Mucosa of descending colon (tissue), 3 donors: ENCODE results near the gene HK3. TPM values are rescaled to one million over a fixed set of nuclear protein-coding genes. Genes with fewer than 3 reads are reported as not detected.

Experiments
- ATAC-seq: fragments of 200-7000 bp; cut with Tn5 transposase; one replicate; pipeline ENCODE4 v1.9.1; 2020; ENCODE audit warnings: mild to moderate bottlenecking, moderate library complexity
- DNase-seq, 3 donors: peaks; one replicate each; pipeline ENCODE4 v3.0.0-alpha.2; 2020
- H3K36me3 ChIP-seq: fragments of 200-600 bp; one replicate; pipeline ENCODE4 v1.8.0; 2021; ENCODE audit warnings: low read depth, mild to moderate bottlenecking
- H3K4me1 ChIP-seq: fragments of 200-600 bp; one replicate; pipeline ENCODE4 v1.8.0; 2021; ENCODE audit warnings: low read depth, mild to moderate bottlenecking
- H3K4me3 ChIP-seq: fragments of 200-600 bp; one replicate; pipeline ENCODE4 v1.8.0; 2021; ENCODE audit warnings: mild to moderate bottlenecking
- H3K9me3 ChIP-seq: fragments of 200-600 bp; one replicate; pipeline ENCODE4 v1.8.0; 2021; ENCODE audit warnings: mild to moderate bottlenecking
- intact Hi-C, 2 donors: fragments of 100-400 bp; cut with DNase I in 1 of 2; cut with micrococcal nuclease in 1 of 2; formaldehyde crosslinking; loops; one replicate each; pipeline versions ENCODE4 v1.11.0 to v1.11.1; 2022; cut with DNase I, micrococcal nuclease
- long read RNA-seq, 2 donors: library from polyadenylated mRNA; unstranded; transcript quantifications; one replicate each; pipeline ENCODE4 v2.0.0, GENCODE V29; 2019 to 2021
- total RNA-seq, 3 donors: library from RNA; stranded (reverse); fragmentation: NEBNext Ultra II Directional in 2 of 3; extraction: Animal tissue kit (Norgen Biotek cat#: 25700) in 2 of 3; gene quantifications; one replicate each; pipeline versions ENCODE4 v1.2.1 to v1.2.4, GENCODE V29; 2021 to 2023
- TF ChIP-seq, protein P1 (sequence below): fragments of 200-600 bp; IDR thresholded peaks from one replicate; pipeline ENCODE4 v1.8.0; 2022; ENCODE audit warnings: antibody characterized with exemption, mild to moderate bottlenecking
- donor health status: DM: no; HTN: no; CAD: no; lungs with moderate emphysema.
- donor health status: DM: no; HTN: no; CAD: no.
- donor health status: DM: no; HTN: yes; CAD: no.

The HK3 gene, protein sequence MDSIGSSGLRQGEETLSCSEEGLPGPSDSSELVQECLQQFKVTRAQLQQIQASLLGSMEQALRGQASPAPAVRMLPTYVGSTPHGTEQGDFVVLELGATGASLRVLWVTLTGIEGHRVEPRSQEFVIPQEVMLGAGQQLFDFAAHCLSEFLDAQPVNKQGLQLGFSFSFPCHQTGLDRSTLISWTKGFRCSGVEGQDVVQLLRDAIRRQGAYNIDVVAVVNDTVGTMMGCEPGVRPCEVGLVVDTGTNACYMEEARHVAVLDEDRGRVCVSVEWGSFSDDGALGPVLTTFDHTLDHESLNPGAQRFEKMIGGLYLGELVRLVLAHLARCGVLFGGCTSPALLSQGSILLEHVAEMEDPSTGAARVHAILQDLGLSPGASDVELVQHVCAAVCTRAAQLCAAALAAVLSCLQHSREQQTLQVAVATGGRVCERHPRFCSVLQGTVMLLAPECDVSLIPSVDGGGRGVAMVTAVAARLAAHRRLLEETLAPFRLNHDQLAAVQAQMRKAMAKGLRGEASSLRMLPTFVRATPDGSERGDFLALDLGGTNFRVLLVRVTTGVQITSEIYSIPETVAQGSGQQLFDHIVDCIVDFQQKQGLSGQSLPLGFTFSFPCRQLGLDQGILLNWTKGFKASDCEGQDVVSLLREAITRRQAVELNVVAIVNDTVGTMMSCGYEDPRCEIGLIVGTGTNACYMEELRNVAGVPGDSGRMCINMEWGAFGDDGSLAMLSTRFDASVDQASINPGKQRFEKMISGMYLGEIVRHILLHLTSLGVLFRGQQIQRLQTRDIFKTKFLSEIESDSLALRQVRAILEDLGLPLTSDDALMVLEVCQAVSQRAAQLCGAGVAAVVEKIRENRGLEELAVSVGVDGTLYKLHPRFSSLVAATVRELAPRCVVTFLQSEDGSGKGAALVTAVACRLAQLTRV
- total RNA-seq, result 10 to 100 TPM in 1 of 3 donors, 1 to 10 TPM in 2; 2.4 to 12.8 (median 7.7) TPM
- long read RNA-seq, donor 1, transcript HK3-201 (19 exons, 3,066 nt), result major isoform, 6 of 23 reads
- long read RNA-seq, donor 1, partial matches to known transcripts, result 2 of 23 reads
- long read RNA-seq, donor 1, other reads (novel, unspliced or antisense), result 14 of 23 reads
- long read RNA-seq, donor 2, partial matches to known transcripts, result 0 of 6 reads
- long read RNA-seq, donor 2, other reads (novel, unspliced or antisense), result 2 of 6 reads

DNA sequence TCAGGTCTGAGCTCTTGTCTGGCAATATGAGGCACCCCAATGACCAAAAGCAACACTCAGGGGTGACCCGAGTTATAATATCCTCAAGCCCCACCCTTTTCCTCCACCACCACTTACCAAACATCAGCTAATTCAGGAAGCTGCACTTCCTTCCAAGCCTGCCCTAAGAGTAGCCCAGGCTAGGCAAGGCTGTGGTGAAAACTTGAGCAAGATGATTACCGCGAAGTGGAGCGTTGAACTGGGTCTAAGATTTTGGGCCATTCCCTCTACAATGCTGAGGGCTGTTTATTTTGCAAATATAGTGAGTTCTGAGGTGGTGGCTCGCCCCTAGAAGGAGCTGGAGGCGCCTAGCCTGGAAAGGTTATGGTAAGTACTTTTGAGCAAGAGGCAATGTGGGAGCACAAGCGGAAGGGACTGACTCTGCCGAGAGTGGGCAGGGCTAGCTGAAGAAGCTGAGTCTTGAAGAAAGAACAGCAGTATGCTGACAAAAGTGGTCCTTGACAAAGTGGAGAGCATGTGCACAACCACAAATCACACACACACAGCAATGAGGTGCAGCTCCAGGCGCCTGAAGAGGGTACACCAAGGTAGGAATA is at the start of gene HK3:
HK3 (minus strand) TSS at position 51 of the 596 bp plus-strand sequence. CDS start 3,187 bp downstream, outside the sequence.
- intact Hi-C loops, result no loop called here
- TF ChIP-seq, protein P1, sequence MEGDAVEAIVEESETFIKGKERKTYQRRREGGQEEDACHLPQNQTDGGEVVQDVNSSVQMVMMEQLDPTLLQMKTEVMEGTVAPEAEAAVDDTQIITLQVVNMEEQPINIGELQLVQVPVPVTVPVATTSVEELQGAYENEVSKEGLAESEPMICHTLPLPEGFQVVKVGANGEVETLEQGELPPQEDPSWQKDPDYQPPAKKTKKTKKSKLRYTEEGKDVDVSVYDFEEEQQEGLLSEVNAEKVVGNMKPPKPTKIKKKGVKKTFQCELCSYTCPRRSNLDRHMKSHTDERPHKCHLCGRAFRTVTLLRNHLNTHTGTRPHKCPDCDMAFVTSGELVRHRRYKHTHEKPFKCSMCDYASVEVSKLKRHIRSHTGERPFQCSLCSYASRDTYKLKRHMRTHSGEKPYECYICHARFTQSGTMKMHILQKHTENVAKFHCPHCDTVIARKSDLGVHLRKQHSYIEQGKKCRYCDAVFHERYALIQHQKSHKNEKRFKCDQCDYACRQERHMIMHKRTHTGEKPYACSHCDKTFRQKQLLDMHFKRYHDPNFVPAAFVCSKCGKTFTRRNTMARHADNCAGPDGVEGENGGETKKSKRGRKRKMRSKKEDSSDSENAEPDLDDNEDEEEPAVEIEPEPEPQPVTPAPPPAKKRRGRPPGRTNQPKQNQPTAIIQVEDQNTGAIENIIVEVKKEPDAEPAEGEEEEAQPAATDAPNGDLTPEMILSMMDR, result no peak
- DNase-seq, result peak in 1 of 3 donors; percentile 9
- peak; percentile 37 for ATAC-seq
- Histone ChIP-seq H3K9me3 (no peaks in the 10 kb centered on the region), H3K4me3 (no peak within 1 kb of the TSS), H3K4me1 (no peaks in the 10 kb centered on the region), H3K36me3 (no peaks in the 10 kb centered on the region)

DNA sequence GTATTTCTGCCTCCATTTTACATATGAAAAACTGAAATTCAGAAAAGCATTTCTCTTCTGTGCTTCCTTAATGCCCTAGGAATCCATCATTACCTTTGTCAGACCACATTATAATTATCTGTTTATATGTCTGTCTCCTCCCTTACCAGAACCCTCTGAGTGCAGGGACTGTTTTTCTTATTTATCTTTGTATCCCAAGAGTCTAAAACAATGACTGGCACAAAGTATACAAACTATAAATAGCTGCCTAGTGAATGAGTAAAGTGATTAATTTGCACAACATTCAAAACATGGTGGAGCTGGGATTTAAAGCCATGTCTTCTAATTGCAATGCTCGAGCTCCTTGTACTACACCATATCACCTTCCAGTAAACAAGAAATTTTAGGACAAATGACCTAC is 49.3 kb upstream of the HK3 start:
- no peak for DNase-seq
- H3K4me1 ChIP-seq, result no peaks in the 10 kb centered on the region
- H3K36me3 ChIP-seq, result no peaks in the 10 kb centered on the region
- TF ChIP-seq, protein P1, result no peak
- H3K9me3 ChIP-seq, result no peaks in the 10 kb centered on the region
- intact Hi-C loops, result no loop called here
- H3K4me3 ChIP-seq, result no peak overlapping the region
- ATAC-seq, result no peak

DNA sequence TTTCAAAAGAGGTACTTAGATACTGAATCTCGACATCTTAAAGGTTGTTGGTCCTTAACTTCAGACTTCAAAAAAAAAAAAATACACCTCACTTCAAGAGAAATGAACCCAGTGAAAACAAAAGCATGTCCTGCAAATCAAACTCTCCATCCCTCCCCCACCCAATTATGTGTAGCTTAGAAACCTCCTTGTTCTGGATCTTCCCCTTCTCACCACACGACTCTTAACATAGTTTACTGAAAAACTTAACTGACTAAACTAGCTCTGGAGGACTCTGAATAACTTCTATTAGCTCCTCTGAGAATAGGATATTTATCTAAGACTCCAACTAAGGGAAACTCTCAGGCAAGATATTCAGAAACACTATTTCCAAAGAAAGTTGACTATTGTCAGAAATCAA is 48.7 kb upstream of the HK3 start:
- TF ChIP-seq, protein P1, result no peak
- Histone ChIP-seq H3K36me3 (no peaks in the 10 kb centered on the region), H3K9me3 (no peaks in the 10 kb centered on the region), H3K4me1 (no peaks in the 10 kb centered on the region), H3K4me3 (no peak overlapping the region)
- no peak for ATAC-seq
- intact Hi-C loops, result no loop called here
- no peak for DNase-seq

DNA sequence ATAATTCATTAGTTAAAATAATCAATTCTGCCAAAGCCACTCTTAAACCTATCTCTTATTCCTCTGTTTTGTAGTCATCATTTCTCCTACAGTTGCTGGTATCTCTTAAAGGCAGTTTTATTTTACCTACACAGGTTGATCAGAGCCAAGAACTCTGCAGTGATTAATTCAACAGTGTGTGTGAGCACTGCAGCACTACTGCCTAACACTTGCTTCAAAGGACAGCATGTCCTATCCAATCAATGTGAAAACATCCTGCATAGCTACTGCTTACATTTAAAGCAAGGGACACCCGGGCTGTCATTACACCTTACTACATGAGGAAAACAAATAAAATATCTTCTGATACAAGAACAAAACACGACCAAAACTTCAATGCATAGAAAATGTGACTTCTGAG is 45.1 kb upstream of the HK3 start:
- ATAC-seq (no peak), DNase-seq (no peak)
- intact Hi-C loops, result no loop called here
- Histone ChIP-seq H3K4me1 (no peaks in the 10 kb centered on the region), H3K9me3 (no peaks in the 10 kb centered on the region), H3K36me3 (no peaks in the 10 kb centered on the region), H3K4me3 (no peak overlapping the region)
- TF ChIP-seq, protein P1, result no peak

DNA sequence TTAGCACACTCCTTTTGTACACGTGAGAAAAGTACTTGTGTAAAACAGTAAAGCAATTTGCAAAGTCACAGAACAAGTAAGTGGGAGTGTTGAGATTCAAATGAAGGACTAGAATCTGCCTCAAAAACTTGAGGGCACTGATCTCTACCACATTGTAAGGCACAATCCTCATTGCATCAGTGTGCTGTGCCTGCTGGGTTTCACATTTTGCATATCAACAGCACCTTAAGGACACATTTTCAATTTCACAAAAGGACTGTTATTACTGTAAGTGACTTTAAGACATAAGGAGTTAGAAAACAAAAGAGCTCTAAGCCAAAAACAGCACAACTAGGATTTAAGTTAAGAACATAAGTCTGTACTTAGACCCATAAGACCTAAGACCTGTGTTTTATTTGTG is 44.7 kb upstream of the HK3 start:
- no peak for DNase-seq
- Histone ChIP-seq H3K4me3 (no peak overlapping the region), H3K9me3 (no peaks in the 10 kb centered on the region), H3K4me1 (no peaks in the 10 kb centered on the region), H3K36me3 (no peaks in the 10 kb centered on the region)
- intact Hi-C loops, result no loop called here
- TF ChIP-seq, protein P1, result no peak
- ATAC-seq, result no peak
